K562 (cell line): Measurements from ENCODE around the gene B3GALT5. TPM values are rescaled to one million over a fixed set of nuclear protein-coding genes. Genes with fewer than 3 reads are reported as not detected.

ENCODE experiments used
- ATAC-seq: fragments of 200-7000 bp; cut with Tn5 transposase; 3 replicates; pipeline ENCODE4 v1.9.1; 2020; ENCODE audit warnings: moderate library complexity
- BruUV-seq: library from RNA; stranded (reverse); fragments of 400-500 nt; replicated peaks from 2 replicates; lab custom pipeline; 2021; lab: Mats Ljungman, UMichigan
- CTCF ChIA-PET: fragments of 300-600 bp; formaldehyde crosslinking; extraction: SDS; loops from one replicate; lab custom pipeline; 2021; ENCODE audit warnings: low intra/inter-chr PET ratio; lab: Yijun Ruan, JAX
- POLR2A ChIA-PET: fragments of 300-600, 350-650 bp; sonication (Branson Sonifier 250); formaldehyde crosslinking; extraction: SDS; loops from one replicate; lab custom pipeline; 2021; ENCODE audit warnings: antibody characterized with exemption, inconsistent platforms; lab: Yijun Ruan, JAX
- DNase-seq, 4 experiments: peaks; one replicate each; pipeline versions ENCODE4 v3.0.0 to v3.0.0-alpha.2; 2011 to 2018; ENCODE audit warnings: low spot score in 3 of 4, mixed read lengths in 3 of 4; ENCODE audit errors: extremely low read depth in 1 of 4
- FAIRE-seq: peaks from 2 replicates; lab custom pipeline; 2011; peaks lifted over from hg19 to GRCh38; lab: Jason Lieb, UNC
- H2AFZ ChIP-seq: 2 replicates; pipeline ENCODE4 v1.6.0; 2011; ENCODE audit warnings: low read depth, low read length, control low read depth, inconsistent platforms
- H3K27ac ChIP-seq: fragments of 200-600 bp; 3 replicates; pipeline ENCODE4 v1.8.0; 2011; ENCODE audit warnings: low read depth, mild to moderate bottlenecking, control low read depth, inconsistent platforms, low read length, moderate library complexity, mixed read lengths; ENCODE audit errors: extremely low read depth
- H3K27me3 ChIP-seq, 2 experiments: fragments of 300-600 bp in 1 of 2; 2 replicates in 1 of 2; 3 replicates in 1 of 2; pipeline versions ENCODE4 v1.6.0 to v1.8.0; 2011; ENCODE audit warnings: inconsistent platforms in 2 of 2, low read length in 2 of 2, mild to moderate bottlenecking in 1 of 2, mixed read lengths in 1 of 2, moderate library complexity in 1 of 2; ENCODE audit not compliant: control insufficient read depth in 2 of 2, insufficient read depth in 2 of 2
- H3K36me3 ChIP-seq: fragments of 300-600 bp; 3 replicates; pipeline ENCODE4 v1.8.0; 2011; ENCODE audit warnings: mild to moderate bottlenecking, low read length, inconsistent platforms; ENCODE audit not compliant: control insufficient read depth, insufficient read depth
- H3K4me1 ChIP-seq, 2 experiments: fragments of 200-600 bp in 1 of 2; replicated peaks in 1 of 2; 2 replicates in 1 of 2; 3 replicates in 1 of 2; pipeline versions ENCODE4 v1.5.1 to v1.8.0; 2011; ENCODE audit warnings: inconsistent platforms in 2 of 2, low read length in 2 of 2, mild to moderate bottlenecking in 1 of 2, mixed read lengths in 1 of 2, moderate library complexity in 1 of 2; ENCODE audit not compliant: control insufficient read depth in 2 of 2, insufficient read depth in 2 of 2
- H3K4me2 ChIP-seq: 2 replicates; pipeline ENCODE4 v1.6.1; 2011; ENCODE audit warnings: low read length, control low read depth, inconsistent platforms, mixed read lengths; ENCODE audit not compliant: insufficient read depth
- H3K4me3 ChIP-seq: fragments of 200-600 bp; sonication (generic), shearing (Covaris generic); 2 replicates; pipeline ENCODE4 v1.5.1; 2016; ENCODE audit warnings: control low read depth, inconsistent platforms
- H3K79me2 ChIP-seq: fragments of 200-600 bp; 3 replicates; pipeline ENCODE4 v1.8.0; 2011; ENCODE audit warnings: low read length, inconsistent platforms; ENCODE audit not compliant: control insufficient read depth, insufficient read depth
- H3K9ac ChIP-seq, 2 experiments: 2 replicates each; pipeline versions ENCODE4 v1.6.0 to v1.6.1; 2011; ENCODE audit warnings: low read depth in 2 of 2, low read length in 2 of 2, control low read depth in 1 of 2, inconsistent platforms in 1 of 2, mild to moderate bottlenecking in 1 of 2, mixed read lengths in 1 of 2; ENCODE audit not compliant: insufficient read depth in 1 of 2
- H3K9me1 ChIP-seq: one replicate; pipeline ENCODE4 v1.6.0; 2011; ENCODE audit warnings: inconsistent platforms, mild to moderate bottlenecking, low read length, moderate library complexity; ENCODE audit not compliant: control insufficient read depth, insufficient read depth
- H3K9me3 ChIP-seq: replicated peaks from 2 replicates; pipeline ENCODE4 v1.5.1; 2011; ENCODE audit warnings: low read depth, low read length, inconsistent platforms; ENCODE audit not compliant: control insufficient read depth, insufficient read depth
- H4K20me1 ChIP-seq: replicated peaks from 2 replicates; pipeline ENCODE4 v1.6.1; 2011; ENCODE audit warnings: low read length, inconsistent platforms, mixed read lengths; ENCODE audit not compliant: control insufficient read depth, insufficient read depth
- CHCHD3 ChIP-seq: fragments of 250-450 bp; sonication (Bioruptor Pico); IDR thresholded peaks from 2 replicates; pipeline ENCODE4 v2.1.2; 2022; ENCODE audit warnings: mild to moderate bottlenecking
- ZNF121 ChIP-seq: sonication (generic); formaldehyde crosslinking; conservative IDR thresholded peaks from 2 replicates; pipeline ENCODE4 v1.8.0; 2022; ENCODE audit warnings: missing genetic modification reagents
- ZNF184 ChIP-seq: sonication (generic); formaldehyde crosslinking; IDR thresholded peaks from 2 replicates; pipeline ENCODE4 v1.5.0; 2020; ENCODE audit warnings: missing genetic modification reagents
- WGBS: fragments of 100-300 bp; shearing (Covaris generic); methylation state at CpG from one replicate; pipeline ENCODE4 v1.1.6; 2016; ENCODE audit warnings: low coverage, mixed read lengths; ENCODE audit not compliant: insufficient coverage; ENCODE audit errors: missing lambda C conversion rate; 5-methylcytosine and 5-hydroxymethylcytosine counted together
- in situ Hi-C: fragments of 300-500 bp; cut with MboI; formaldehyde crosslinking; loops from 4 replicates; pipeline ENCODE4 v1.15.0; 2018; ENCODE audit warnings: inconsistent platforms, mixed read lengths
- intact Hi-C: fragments of 100-400 bp; cut with micrococcal nuclease; formaldehyde crosslinking; loops from 2 replicates; pipeline ENCODE4 v1.14.2; 2022
- polyA plus RNA-seq, 8 experiments: library from polyadenylated mRNA; depleted of rRNA in 4 of 8; stranded (reverse) in 5 of 8; unstranded in 3 of 8; fragments of >200 nt; fragmentation: Nextera tagmentation in 2 of 8; fragmentation: Illumina TruSeq in 1 of 8; extraction: Ambion mirVana in 2 of 8; extraction: Trizol in 1 of 8; gene quantifications; 2 replicates each; pipeline versions ENCODE4 v1.2.1 to v1.2.3, GENCODE V29; 2011 to 2014; ENCODE audit warnings: inconsistent platforms in 1 of 8, missing spikeins in 1 of 8
- total RNA-seq, 7 experiments: library from RNA; depleted of rRNA in 6 of 7; stranded (reverse); fragments of >200 nt in 6 of 7; fragmentation: Illumina TruSeq in 2 of 7; extraction: Trizol in 2 of 7; gene quantifications; 2 replicates each; pipeline versions ENCODE4 v1.2.1 to v1.2.3, GENCODE V29; 2011 to 2021; ENCODE audit warnings: low replicate concordance in 1 of 7
- TF ChIP-seq, protein P1 (sequence below), 2 experiments: fragments of 450-650 bp in 1 of 2; sonication (generic) in 1 of 2; formaldehyde crosslinking; conservative IDR thresholded peaks; 2 replicates each; pipeline versions ENCODE4 v1.4.0 to v1.8.1; 2020 to 2022; ENCODE audit warnings: mild to moderate bottlenecking in 1 of 2, missing genetic modification reagents in 1 of 2
- TF ChIP-seq, protein P2 (sequence below): fragments of 450-650 bp; formaldehyde crosslinking; IDR thresholded peaks from 2 replicates; pipeline ENCODE4 v1.4.0; 2020; ENCODE audit warnings: mild to moderate bottlenecking, moderate library complexity

B3GALT5 gene
- total and polyA plus RNA-seq, 9 of the 15 experiments (the other 6 are each of a cell fraction or from before 2014, with no cell fraction given): 0.02 TPM; not detected in 8

DNA sequence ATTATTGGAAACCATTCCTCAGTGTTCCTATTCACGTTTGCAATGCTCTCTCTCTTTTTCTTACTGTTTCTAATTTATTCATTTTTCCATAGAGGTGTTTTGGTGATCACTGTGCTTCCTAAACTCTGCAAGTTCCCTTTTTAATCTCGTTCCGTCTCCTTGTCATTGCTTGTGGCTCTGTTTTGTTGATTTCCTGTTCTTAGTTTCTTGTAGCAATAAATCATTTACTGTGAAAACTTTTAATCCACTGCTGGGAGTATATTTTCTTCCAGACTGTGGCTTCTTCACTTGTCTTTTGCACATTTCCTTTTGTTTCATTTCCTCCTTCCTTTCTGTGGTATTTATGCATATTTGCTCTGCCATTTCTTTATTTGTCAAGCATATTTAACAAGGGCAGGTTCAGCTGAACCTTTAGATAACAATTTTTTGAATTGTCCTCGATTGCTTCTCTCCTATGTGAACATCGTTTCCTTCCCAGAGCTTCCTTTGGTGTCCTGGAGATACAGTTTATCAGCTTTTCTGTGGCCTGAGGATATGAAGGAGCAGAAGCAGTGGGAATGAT lies 3.6 kb downstream of the B3GALT5 start:
- no peak for ATAC-seq
- no TSS peak for BruUV-seq
- ChIA-PET POLR2A (interaction anchor here (1.0 kb wide), 1 partner anchor 9 kb away, joined by 3 read pairs; no protein-coding TSS in a partner anchor), CTCF (no interaction called here)
- FAIRE-seq: no peak
- Histone ChIP-seq H4K20me1 (no peaks in the 10 kb centered on the region), H3K36me3 (no peaks in the 10 kb centered on the region), H3K79me2 (no peaks in the 10 kb centered on the region), H3K9me1 (no peaks in the 10 kb centered on the region), H3K27ac (no peak overlapping the region), H3K4me2 (no peak overlapping the region), H3K4me1 (peaks cover 0 to 4% of the 10 kb centered on the region in 2 experiments; a peak in 1 of 5 replicates)
- no peak for DNase-seq
- 0% methylated on average over 5 of the region's 5 CpGs for WGBS
- TF ChIP-seq ZNF121 (CRISPR knock-in tag): no peak
- TF ChIP-seq, protein P1, sequence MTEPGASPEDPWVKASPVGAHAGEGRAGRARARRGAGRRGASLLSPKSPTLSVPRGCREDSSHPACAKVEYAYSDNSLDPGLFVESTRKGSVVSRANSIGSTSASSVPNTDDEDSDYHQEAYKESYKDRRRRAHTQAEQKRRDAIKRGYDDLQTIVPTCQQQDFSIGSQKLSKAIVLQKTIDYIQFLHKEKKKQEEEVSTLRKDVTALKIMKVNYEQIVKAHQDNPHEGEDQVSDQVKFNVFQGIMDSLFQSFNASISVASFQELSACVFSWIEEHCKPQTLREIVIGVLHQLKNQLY (CRISPR knock-in tag; conservative IDR thresholded peaks at IDR 0.05): no peak
- TF ChIP-seq, protein P2, sequence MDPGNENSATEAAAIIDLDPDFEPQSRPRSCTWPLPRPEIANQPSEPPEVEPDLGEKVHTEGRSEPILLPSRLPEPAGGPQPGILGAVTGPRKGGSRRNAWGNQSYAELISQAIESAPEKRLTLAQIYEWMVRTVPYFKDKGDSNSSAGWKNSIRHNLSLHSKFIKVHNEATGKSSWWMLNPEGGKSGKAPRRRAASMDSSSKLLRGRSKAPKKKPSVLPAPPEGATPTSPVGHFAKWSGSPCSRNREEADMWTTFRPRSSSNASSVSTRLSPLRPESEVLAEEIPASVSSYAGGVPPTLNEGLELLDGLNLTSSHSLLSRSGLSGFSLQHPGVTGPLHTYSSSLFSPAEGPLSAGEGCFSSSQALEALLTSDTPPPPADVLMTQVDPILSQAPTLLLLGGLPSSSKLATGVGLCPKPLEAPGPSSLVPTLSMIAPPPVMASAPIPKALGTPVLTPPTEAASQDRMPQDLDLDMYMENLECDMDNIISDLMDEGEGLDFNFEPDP (CRISPR knock-in tag): no peak
- TF ChIP-seq CHCHD3 (CRISPR knock-in tag): no peak
- no peak for TF ChIP-seq ZNF184 (CRISPR knock-in tag)
- TF ChIP-seq, all 486 proteins: peak for 0
- Histone ChIP-seq H3K4me3 (no peak overlapping the region), H3K9ac (no peak overlapping the region), H3K9me3 (no peaks in the 10 kb centered on the region), H2AFZ (no peak overlapping the region), H3K27me3 (peaks cover 17 to 27% of the 10 kb centered on the region in 2 experiments)
- in situ Hi-C loops (no loop called here), intact Hi-C loops (no loop called here)
